ENCODE data around the gene IGFBP1. TPM values are rescaled to one million over a fixed set of nuclear protein-coding genes. Genes with fewer than 3 reads are reported as not detected.
A peak's percentile ranks its signal among the peaks of the same experiment; 100 is the strongest.

The IGFBP1 gene
- total and polyA plus RNA-seq, 2 donors (not counting 1 experiment from before 2014, with no cell fraction given), result not detected

DNA sequence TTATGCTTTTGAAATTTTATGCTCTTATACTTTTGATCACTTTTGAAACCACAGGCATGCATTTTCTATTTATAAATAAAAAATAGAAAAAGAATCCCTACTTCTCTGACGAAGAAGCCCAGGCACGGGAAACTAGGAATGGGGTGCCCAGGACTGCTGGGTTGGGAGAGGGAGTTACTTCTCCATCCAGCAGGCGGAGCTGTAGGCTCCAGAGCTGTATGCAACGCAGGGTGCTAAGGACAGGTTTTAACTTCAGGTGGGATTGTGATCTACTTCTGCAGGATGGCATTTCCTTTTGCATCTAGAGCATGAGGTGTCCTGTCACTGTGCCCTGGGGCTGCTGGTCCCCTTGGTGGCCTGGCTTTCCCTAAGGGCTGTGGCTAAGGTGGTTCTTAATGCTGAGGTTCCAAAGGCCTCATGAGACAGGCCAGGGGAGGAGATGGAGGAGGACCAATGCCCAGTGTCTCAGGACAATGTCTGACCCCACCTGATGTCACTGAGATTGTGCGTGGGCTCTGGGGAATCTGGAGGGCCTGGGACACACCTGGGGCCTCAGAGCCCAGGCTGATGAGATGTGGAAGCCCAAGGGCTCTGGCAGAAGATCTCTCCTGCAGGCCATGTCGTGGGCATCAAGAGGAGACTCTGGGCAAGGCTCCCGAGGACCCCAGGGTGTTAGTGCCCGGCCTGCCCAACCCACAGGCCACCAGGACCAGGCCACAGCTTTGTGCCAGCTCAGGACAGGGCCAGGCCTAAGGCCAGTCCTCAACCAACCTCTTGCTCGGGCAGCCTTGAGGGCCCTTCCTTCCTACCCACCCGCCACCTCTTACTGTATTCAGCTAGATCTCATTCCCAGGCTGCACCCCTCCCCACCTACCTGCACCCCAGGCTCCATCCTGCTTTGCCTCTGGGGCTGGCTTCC is 15.9 kb upstream of the IGFBP1 start:
- TF ChIP-seq, protein P1, sequence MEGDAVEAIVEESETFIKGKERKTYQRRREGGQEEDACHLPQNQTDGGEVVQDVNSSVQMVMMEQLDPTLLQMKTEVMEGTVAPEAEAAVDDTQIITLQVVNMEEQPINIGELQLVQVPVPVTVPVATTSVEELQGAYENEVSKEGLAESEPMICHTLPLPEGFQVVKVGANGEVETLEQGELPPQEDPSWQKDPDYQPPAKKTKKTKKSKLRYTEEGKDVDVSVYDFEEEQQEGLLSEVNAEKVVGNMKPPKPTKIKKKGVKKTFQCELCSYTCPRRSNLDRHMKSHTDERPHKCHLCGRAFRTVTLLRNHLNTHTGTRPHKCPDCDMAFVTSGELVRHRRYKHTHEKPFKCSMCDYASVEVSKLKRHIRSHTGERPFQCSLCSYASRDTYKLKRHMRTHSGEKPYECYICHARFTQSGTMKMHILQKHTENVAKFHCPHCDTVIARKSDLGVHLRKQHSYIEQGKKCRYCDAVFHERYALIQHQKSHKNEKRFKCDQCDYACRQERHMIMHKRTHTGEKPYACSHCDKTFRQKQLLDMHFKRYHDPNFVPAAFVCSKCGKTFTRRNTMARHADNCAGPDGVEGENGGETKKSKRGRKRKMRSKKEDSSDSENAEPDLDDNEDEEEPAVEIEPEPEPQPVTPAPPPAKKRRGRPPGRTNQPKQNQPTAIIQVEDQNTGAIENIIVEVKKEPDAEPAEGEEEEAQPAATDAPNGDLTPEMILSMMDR (IDR thresholded peaks at IDR 0.05), result peak; percentile 29
- TF ChIP-seq EZH2 (IDR thresholded peaks at IDR 0.05; ENCODE audit: borderline replicate concordance, insufficient read depth, low read depth, low read length, poor library complexity, severe bottlenecking), result no peak
- H3K4me3 ChIP-seq (ENCODE audit: control extremely low read depth in 1 of 5, extremely low read depth in 1 of 5, insufficient read depth in 1 of 5, low read depth in 2 of 5, low read length in 4 of 5), result no peak overlapping the region
- no peaks in the 10 kb centered on the region for H4K20me1 ChIP-seq (ENCODE audit: control insufficient read depth, insufficient read depth, low read length, poor library complexity, severe bottlenecking)
- 71% methylated on average over 9 of the region's 10 CpGs for WGBS (ENCODE audit: insufficient coverage)
- no peak for ATAC-seq (ENCODE audit: low read depth)
- ChIA-PET POLR2A (no interaction called here), CTCF (no interaction called here)
- H3K9ac ChIP-seq (ENCODE audit: low read length), result no peak overlapping the region
- intact Hi-C loops (cut with micrococcal nuclease), result no loop called here
- H3K4me1 ChIP-seq (ENCODE audit: control insufficient read depth in 2 of 2, insufficient read depth in 2 of 2, low read length in 2 of 2), result no peaks in the 10 kb centered on the region
- no peak for DNase-seq
- H3K4me3 Mint-ChIP-seq, result no peak overlapping the region
- H3K27ac Mint-ChIP-seq, result no peak overlapping the region
- no peaks in the 10 kb centered on the region for H3K27me3 ChIP-seq (replicated peaks in 1 of 4; ENCODE audit: control extremely low read depth in 1 of 4, control insufficient read depth in 3 of 4, insufficient read depth in 4 of 4, low read length in 3 of 4)
- peaks cover 7% of the 10 kb centered on the region for H3K9me3 Mint-ChIP-seq (ENCODE audit: insufficient read depth)
- no peaks in the 10 kb centered on the region for H3K4me1 Mint-ChIP-seq
- H3K36me3 ChIP-seq (replicated peaks in 1 of 2; ENCODE audit: control extremely low read depth in 1 of 2, control insufficient read depth in 1 of 2, extremely low read depth in 1 of 2, insufficient read depth in 2 of 2, low read length in 1 of 2), result no peaks in the 10 kb centered on the region
- H3K27me3 Mint-ChIP-seq, result peaks cover 13% of the 10 kb centered on the region
- no peak overlapping the region for H3K4me2 ChIP-seq (replicated peaks; ENCODE audit: low read depth, low read length, poor library complexity, severe bottlenecking)
- no peaks in the 10 kb centered on the region for H3K79me2 ChIP-seq (ENCODE audit: control insufficient read depth, insufficient read depth, low read length)
- H2AFZ ChIP-seq (ENCODE audit: insufficient read depth, low read depth, low read length, poor library complexity, severe bottlenecking), result no peak overlapping the region
- H3K27ac ChIP-seq (ENCODE audit: low read length in 2 of 2), result no peak overlapping the region
- peaks cover 0 to 12% (median 0%) of the 10 kb centered on the region in 3 donors for H3K9me3 ChIP-seq (ENCODE audit: control extremely low read depth in 1 of 3, control insufficient read depth in 2 of 3, insufficient read depth in 1 of 3, low read length in 2 of 3)

DNA sequence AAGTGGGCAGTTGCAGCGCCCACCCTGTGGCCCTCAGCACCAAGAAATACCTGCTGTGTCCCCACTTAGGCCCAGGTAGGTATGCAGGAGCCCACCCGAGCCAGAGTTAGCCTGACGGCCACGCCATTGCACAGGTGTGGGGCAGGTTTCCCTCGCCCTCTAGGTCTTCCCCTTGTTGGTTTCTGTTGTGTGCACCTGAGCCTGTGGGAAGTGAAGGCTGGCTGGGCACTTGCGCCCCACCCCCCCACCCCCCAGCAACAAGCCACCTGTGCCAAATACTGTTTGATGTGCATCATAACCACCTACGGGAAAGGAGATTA is 15.3 kb upstream of the IGFBP1 start, which contains the start of gene CCDC201:
Gene CCDC201 (minus strand): TSS at position 48 of the 320 bp plus-strand sequence. CDS start 75 bp downstream, outside the sequence.
- Histone ChIP-seq H3K79me2 (ENCODE audit: control insufficient read depth, insufficient read depth, low read length) (no peaks in the 10 kb centered on the region), H3K9ac (ENCODE audit: low read length) (no peak within 1 kb of the TSS), H3K4me2 (replicated peaks; ENCODE audit: low read depth, low read length, poor library complexity, severe bottlenecking) (no peak within 1 kb of the TSS), H3K4me1 (ENCODE audit: control insufficient read depth in 2 of 2, insufficient read depth in 2 of 2, low read length in 2 of 2) (no peaks in the 10 kb centered on the region), H4K20me1 (ENCODE audit: control insufficient read depth, insufficient read depth, low read length, poor library complexity, severe bottlenecking) (no peaks in the 10 kb centered on the region), H3K36me3 (replicated peaks in 1 of 2; ENCODE audit: control extremely low read depth in 1 of 2, control insufficient read depth in 1 of 2, extremely low read depth in 1 of 2, insufficient read depth in 2 of 2, low read length in 1 of 2) (no peaks in the 10 kb centered on the region), H3K9me3 (ENCODE audit: control extremely low read depth in 1 of 3, control insufficient read depth in 2 of 3, insufficient read depth in 1 of 3, low read length in 2 of 3) (peaks cover 0 to 11% (median 0%) of the 10 kb centered on the region in 3 donors), H3K27me3 (replicated peaks in 1 of 4; ENCODE audit: control extremely low read depth in 1 of 4, control insufficient read depth in 3 of 4, insufficient read depth in 4 of 4, low read length in 3 of 4) (no peaks in the 10 kb centered on the region), H3K27ac (ENCODE audit: low read length in 2 of 2) (no peak within 1 kb of the TSS), H3K4me3 (ENCODE audit: control extremely low read depth in 1 of 5, extremely low read depth in 1 of 5, insufficient read depth in 1 of 5, low read depth in 2 of 5, low read length in 4 of 5) (no peak within 1 kb of the TSS), H2AFZ (ENCODE audit: insufficient read depth, low read depth, low read length, poor library complexity, severe bottlenecking) (no peak within 1 kb of the TSS)
- no peaks in the 10 kb centered on the region for H3K4me1 Mint-ChIP-seq
- TF ChIP-seq, protein P1 (IDR thresholded peaks at IDR 0.05), result no peak
- TF ChIP-seq EZH2 (IDR thresholded peaks at IDR 0.05; ENCODE audit: borderline replicate concordance, insufficient read depth, low read depth, low read length, poor library complexity, severe bottlenecking), result no peak
- CTCF ChIA-PET, result no interaction called here
- POLR2A ChIA-PET, result no interaction called here
- ATAC-seq (ENCODE audit: low read depth) (no peak), DNase-seq (no peak)
- no peak within 1 kb of the TSS for H3K4me3 Mint-ChIP-seq
- 92% methylated on average over 2 of the region's 7 CpGs for WGBS (ENCODE audit: insufficient coverage)
- peaks cover 4% of the 10 kb centered on the region for H3K9me3 Mint-ChIP-seq (ENCODE audit: insufficient read depth)
- intact Hi-C loops (cut with micrococcal nuclease), result no loop called here
- H3K27me3 Mint-ChIP-seq, result peaks cover 9% of the 10 kb centered on the region
- H3K27ac Mint-ChIP-seq, result no peak within 1 kb of the TSS

All from B cell (primary cell).